SK-N-DZ (cell line): ENCODE results near the gene FAM180A. TPM values are rescaled to one million over a fixed set of nuclear protein-coding genes. Genes with fewer than 3 reads are reported as not detected.
A peak's percentile ranks its signal among the peaks of the same experiment; 100 is the strongest.
"Not testable (repeated sequence)": the region's sequence is repeated elsewhere in the genome, so short reads cannot be mapped to it uniquely, and the experiment has no call there.

Experiments used
- DNase-seq: peaks from one replicate; pipeline ENCODE4 v3.0.0-alpha.2; 2015; ENCODE audit warnings: low spot score
- polyA plus RNA-seq, 2 experiments: library from polyadenylated mRNA; depleted of rRNA; stranded (reverse); fragments of >200 nt; gene quantifications; 2 replicates each; pipeline ENCODE4 v1.2.3, GENCODE V29; 2014

FAM180A gene
- not detected in 2 replicates for polyA plus RNA-seq (2014; cell fraction: cytosol; rRNA removed)
- polyA plus RNA-seq (2014; cell fraction: nucleus; rRNA removed), result not detected in 2 replicates

DNA sequence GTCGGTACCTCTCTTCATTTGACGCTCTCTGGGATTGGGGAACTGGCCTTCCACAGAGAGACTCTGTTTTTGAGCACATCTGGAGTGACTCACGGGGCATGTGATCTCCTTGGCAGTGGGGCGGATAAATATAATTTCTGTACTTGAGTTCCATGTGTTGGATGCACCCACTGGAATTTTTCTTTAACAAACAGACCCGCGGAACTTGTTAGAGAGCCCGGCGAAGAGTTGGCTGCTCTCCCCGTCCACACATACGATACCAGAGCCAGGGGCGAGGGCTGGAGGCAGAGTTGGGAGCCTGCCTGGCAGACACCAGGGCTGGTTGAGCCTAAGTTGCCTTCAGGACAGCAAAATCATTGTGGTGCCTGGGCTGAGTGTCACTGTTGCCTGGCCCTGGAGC, at the start of gene FAM180A:
TSS of gene FAM180A (minus strand) at position 44 of the 400 bp plus-strand sequence. CDS start 233 bp downstream, outside the sequence.
- DNase-seq, result no peak

DNA sequence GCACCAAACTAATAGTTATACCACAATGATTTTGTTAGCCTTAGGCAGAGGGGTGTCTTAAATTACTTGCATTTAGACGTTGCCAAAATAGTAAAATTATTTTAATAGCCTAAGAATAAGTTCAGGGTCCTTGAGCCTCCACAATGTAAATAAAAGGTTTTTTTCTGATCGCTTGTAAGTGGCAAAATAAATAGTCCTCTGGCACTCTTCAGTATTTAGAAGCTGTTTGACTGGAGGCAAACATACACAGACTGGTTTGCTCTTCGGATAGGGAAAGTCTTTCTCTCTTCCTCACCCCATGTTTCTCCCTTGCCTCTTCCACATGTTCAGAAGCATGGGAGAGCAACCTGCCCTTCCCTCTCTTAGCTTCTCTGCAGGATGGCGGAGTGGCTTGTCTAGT, 49.5 kb upstream of the FAM180A start:
- DNase-seq, result no peak

DNA sequence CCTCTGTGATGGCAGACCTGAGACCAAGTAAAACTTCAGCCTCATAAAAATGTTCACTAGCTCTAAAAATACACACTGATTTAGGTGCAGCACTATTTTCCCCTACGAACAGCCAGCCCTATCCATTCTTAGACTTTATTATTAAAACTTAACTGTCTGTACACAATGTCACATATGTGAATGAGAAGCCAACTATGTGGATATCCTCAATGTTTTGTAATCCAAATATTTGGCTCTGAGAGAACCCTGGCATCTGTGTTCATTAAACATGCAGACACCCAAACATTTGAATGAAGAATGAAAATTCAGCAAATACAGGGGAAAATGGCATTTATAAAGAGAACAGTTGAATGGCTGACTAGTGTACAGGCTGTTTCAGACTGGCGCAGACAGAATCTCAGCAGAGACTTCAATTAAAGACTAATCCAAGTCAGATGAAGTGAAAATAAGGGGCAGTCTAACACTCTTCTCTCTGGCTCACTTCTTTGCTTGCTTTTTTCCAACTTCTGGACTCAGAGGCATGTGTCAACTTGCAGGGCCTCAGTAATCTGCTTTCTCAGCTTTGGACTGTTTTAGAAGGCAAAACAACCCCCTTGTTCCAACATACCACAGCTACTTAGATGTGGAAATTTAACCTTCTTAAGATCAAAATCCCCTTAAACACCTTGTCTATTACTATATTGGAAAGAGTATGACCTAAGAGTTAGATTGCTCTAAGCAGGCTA, 47.4 kb upstream of the FAM180A start:
- no peak for DNase-seq

DNA sequence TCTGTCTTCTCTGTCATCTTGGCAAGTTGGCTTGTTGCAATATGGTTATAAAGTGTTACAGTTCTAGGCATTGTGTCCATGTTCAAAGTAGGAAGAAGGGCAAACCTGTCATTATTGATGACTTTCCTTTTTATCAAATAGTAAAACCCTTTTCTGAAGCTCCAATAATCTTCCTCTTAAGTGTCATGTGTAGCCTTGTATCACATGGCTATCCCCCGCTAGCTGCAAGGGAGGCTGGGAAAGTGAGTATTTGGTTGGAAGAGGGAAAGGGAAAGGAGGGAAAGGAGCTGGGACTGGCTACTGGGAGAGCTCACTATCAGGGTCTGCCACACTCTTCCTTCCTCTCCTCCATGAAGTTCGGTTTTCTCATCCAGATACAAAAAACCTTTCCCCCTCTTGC, 45.2 kb upstream of the FAM180A start:
- no peak for DNase-seq

DNA sequence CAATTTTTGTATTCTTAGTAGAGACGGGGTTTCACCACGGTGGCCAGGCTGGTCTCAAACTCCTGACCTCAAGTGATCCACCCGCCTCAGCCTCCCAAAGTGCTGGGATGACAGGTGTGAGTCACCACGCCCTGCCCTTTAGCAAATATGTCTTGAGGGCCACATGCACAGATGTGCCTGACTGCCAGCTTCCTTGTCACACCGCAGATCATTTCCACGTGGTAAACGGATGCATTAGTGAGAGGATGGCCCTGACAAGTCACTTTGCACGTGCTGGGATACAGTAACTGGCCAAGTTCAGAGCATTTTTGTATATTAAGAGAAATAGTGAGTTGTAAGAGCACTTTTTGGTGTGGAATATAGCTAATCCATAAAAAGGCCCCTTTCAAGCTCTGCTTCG, 44.3 kb upstream of the FAM180A start:
- no peak for DNase-seq

DNA sequence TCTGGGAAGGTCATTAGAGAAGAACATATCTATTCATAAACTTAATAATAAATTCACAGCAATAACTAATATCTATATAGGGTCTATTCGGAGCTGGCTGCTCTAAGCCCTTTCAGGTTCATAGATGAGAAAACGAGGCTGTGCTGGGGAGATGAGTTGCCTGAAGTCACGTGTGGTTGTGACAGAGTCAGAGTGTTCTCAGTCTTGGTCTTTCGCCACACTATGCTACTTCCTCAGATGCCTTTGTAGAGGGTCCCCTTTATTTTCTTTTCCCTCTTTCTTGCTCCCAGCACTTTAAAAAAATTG, 43.7 kb upstream of the FAM180A start:
- DNase-seq, result no peak

DNA sequence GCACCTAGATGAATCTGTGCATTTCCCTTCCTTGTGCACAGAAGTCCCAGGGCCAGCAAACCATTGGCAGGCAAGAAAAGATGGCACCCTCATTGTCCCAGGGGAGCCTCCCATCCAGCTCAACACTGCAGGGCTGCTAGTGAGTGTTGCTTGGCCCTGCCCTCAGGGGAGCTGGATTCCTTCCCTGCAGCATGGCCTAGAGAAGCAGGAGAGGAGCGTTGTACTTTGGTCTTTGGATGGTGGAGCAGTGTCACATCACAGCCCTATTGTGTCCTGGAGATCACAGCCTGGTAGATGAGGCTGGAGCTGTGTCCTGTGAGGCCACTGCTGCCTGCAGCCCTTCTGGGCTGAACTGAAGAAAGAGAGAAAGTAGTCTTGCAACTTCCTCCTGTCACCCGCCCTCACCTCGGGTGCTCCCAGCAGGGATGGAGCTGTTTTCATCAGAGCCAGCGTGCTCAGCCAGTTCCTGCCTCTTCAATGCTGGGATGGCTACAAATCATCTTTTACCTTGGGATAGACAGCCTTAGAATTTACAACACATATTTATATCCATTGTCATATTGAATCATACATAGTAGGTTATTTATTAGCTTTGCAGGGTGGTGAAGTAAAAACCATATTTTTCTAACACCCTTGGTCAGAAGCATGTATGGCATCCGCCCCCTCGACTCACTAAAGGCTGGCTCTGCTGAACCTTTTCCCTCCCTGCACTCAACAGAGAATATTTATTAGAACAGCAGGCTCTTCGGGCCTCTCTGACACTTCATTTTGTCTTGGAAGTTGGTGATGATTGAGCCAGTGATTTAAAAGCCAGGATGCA, 43.1 kb upstream of the FAM180A start:
- DNase-seq, result no peak

DNA sequence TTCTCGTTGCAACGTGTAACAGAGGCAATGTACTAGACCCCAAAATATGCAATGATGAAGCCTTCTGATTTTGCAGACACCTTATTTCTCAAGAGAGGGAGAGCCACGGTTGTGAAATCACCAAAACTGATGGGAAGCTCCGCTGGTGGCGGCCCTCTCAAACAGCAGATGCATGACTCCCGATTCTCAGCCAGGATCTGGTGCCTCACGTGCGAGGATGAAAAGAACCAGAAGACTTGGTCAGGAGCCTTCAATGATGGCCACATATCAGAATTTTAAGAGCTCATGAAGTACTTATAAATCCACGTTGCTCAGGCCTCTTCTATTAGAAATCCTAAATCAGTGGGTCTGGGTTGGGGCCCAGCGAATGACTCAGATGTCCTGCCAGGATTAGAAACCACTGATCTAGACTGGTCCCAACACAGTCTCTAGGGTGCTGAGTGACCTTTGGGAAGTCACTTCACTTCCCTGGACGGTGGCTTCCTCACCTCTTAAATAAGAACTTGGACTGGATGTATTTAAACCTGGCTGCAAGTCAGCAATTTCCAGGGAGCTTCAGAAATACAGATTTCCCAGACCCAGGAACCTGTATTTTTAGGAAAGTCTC, 41.9 kb upstream of the FAM180A start:
- DNase-seq, result no peak

DNA sequence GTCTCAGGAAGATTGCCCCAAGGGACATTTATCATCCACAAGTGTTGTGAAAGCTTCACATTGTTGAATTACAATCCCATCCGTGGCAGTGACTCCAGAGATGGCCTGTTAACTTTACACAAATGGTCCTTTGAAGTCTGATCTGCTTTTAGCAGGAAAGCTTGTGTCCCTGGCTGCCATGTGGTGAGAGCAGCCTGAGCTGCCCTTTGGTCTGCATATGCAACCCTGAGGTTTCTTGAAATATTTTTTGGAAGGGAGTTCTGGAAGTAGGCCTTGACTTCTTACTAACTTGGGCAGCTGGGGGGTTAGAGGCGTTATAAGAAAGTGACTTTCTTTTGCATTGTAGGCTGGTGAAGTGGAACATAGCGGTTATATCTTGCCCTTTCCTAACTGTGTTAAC, 41.3 kb upstream of the FAM180A start:
- DNase-seq, result no peak

DNA sequence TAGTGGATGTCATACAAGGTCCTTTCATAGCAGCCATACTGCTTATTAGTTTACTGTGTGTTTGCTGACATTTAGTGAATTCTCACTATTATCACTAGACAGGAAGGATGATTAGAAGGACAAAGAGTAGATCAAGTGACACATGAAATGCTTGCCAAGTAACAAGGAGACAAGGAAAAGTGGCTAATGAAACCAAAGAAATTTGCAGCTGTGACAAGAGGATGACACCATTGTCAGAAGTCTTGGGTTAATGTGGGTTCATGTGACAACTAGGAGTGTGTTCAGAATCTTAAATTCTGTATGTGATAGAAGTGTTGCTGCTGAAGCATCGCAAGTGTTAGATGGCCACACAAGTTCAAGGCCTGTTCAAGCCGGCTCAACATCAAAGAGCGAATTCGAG, 40.8 kb upstream of the FAM180A start:
- no peak for DNase-seq

DNA sequence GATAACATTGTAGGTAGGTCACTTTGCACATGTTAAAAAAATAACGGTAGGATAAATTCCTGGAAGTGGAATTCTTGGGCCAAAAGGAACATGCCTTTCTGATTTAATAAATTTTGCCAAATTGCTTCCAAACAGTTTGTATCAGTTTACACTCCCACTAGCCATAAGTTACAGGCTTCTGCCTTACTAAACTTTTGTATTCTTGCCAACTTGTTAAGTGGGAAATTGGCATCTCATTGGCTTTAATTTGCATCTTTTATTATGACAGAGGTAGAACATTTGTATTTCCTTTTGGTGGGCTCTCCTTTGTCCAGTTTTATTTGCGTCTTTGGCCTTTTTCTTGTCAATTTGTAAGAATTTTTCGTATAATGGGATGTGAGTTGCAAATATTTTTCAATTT, 38.3 kb upstream of the FAM180A start:
- no peak for DNase-seq

DNA sequence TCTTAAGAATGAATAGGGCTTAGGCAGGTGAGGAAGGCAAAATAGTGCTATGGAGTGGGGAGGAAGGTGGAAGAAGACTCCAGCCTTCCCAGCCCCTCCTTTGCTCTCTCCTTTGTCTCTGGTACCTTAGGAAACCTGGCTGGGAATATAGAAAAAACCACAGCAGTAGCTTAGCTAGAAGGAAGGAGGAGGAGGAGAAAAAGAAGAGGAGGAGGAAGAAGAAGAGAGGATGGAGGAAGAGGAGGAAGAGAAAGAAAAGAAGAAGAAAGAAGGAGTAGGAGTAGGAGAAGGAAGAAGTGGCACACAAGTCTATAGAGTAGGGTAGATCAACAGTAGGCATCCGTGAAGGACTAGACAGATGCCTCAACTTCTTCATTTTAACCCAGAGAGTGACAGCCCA, 36.5 kb upstream of the FAM180A start:
- DNase-seq, result no peak

DNA sequence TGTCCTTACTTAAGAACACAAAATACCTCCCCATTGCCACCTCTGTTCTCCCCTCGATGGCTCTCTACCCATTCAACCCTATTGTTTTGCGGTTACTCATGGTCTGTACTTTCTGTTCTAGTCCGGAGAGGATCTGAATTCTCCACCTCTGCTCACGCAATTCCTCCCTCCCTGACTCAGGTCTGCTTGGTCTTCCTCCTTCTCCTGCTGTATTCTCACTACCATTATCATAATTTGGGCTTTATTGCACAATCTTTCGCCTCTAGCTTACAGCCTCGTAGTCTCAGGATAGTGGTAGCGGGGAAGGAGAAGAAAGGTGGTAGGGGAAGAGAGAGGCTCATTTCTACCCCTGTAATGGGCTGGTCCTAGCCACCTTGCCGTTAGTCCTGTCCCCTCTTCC, 35.4 kb upstream of the FAM180A start:
- DNase-seq, result no peak

DNA sequence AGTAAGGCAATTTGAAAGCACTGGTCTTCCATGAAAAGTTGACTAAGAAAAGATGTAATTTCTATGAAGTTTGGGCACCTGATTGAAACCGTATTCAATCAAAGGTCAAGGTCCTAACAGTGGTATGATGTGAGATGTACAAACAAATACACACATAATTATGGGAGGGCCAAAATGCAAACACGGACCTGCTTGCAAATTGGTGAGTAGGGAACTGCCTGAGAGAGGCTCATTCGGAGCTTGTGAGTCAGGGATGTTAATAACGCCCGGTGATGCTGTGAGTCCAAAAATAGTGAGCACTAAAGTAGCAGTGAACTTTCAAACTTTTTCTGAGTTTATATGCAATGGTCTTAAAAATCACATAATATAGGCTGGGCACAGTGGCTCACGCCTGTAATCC, 34.2 kb upstream of the FAM180A start:
- DNase-seq, result no peak

DNA sequence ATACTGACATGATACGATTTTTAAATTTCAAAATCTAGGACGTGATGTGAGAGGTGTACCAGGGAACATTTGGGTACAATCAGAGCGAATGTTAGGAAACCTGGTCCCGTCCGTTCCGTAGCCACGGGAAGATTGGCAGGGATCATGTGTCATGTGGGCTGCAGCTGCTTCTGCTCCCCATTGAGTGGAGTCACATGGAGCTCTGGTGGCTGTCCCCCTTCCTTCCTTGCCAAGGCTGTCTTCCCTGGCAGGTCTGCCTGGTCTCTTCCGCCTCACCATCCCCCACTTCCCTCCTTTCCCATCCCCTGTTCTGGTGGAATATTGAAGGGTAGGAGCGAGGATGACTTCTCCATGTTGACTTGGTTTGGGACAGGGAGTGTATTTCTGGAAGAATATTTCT, 33.8 kb upstream of the FAM180A start:
- no peak for DNase-seq

DNA sequence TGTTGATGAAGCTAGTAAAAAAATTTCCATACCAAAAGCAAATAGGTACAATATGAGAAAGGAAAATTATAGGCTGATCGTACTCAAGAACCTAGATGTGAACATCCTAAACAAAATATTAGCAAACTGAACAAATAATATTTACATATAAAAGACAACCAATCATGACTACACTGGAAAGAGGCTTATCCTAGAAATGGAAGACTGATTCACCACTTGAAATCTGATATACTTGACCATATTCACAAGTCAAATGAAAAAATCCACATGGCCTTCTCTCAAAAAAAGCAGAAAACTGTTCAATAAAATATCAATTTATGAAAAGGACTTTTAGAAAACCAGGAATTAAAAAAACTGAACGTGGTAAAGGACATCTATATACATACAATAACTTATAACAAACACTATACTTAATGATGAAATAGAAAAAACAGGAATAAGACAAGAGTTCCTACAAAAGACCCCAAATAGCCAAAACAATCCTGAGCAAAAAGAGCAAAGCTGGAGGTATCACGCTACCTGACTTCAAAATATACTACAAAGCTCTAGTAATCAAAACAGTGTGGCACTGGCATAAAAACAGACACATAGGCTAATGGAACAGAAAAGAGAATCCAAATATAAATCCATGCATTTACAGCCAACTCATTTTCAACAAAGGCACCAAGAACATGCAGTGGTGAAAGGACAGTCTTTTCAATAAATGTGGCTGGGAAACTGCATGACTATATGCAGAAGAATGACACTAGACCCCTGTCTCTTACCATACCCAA, 29.2 kb upstream of the FAM180A start:
- no peak for DNase-seq

DNA sequence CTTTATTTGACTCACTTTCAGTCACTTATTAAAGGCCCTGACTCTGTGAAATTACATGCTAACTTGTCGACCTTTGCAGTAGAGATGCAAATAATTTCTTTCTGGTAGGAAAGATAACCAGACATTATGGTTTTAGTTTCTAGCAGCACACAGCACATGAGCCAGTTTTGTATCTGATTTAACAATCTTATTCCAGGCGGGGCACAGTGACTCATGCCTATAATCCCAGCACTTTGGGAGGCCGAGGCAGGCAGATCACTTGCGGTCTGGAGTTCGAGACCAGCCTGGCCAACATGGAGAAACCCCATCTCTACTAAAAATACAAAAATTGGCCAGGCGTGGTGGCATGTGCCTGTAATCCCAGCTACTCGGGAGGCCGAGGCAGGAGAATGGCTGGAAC, 27.3 kb upstream of the FAM180A start:
- DNase-seq, result not testable (repeated sequence)

DNA sequence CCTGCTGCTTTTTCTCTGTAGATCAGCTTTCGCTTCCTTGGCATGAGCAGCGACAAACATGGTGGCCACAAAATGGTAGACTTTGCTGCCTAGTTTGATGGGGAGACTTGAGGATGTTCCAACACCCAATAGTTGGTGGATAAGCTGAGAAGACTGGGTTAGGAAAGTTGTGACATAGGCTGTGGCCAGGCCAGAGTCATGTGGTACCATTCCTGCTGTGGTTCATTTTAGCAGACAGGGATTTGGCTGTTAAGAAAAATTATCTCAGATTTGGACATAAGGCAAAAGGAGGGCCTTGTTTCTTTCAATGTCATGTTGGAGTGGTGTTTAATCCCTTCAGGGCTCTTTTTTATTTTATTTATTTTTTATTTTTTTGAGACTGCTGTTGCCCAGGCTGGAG, 26.6 kb upstream of the FAM180A start:
- no peak for DNase-seq

DNA sequence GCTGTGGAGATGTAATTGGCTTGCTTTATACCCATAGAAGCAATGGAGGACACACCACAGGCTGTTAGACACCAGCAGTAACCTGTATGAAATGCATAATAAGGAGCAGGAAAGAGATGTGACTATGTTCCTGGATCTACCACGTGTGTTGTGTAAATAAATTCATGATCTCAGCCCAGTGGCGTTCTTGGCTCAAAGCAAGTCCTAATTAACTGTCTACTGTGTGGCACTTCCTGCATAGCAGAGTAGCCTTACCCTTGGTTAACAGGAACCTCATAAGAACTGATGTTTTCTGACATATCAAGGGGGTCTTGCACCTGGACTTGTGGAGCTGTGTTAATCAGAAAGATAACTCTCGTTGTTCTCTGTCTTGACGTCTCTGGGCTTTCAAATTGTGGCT, 25.7 kb upstream of the FAM180A start:
- DNase-seq, result no peak

DNA sequence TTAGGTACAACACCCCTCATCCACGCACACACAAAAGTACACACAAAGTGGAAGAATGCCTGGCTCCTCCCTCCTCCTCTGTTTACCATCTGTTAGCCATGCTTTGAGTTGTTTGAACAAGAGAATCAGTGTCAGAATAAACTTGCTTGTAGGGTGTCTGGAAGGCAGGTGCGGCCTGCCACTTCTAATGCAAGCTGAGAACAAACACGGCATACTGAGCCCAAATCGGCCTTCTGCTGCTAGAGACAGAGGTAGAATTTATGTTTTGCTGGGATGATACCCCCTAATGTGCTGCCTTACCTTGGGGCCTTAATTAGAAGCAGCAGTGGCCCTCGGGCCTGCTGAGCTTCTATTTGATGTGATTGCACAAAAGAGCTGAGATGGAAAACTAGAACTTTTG, 24.9 kb upstream of the FAM180A start:
- peak; percentile 65 for DNase-seq

DNA sequence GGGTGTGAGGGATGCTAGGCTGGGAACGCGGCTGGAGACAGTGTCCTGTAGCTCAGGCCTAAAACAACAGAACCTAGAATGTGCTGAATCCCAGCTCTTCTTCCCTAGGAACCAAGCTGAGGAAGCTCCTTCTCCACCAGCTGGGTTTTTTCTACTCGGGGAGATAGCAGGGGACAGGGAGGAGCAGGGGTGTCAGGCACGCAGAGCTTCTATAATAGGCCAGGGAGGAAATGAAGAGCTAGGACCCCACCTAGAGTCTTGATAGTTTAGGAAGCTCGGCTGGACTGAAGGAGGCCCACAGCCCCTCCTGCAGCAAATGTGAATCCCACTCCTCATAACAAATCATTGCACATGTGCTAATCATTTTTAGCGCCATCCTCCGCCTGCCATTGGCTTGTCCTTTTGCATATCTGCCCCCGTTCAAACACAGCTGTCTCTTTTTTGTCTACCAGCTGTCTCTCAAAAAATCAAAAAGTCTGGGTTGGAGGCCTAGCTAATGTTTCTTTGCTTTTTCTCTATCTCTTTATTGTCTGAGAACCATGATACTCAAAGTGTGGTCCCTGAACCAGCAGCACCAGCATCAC, 24.1 kb upstream of the FAM180A start:
- DNase-seq, result peak; percentile 12
